Endothelial cell of umbilical vein (primary cell): ENCODE data around the gene SHCBP1L. TPM values are rescaled to one million over a fixed set of nuclear protein-coding genes. Genes with fewer than 3 reads are reported as not detected.

ENCODE experiments used
- BruUV-seq: library from RNA; stranded (reverse); fragments of 400-500 nt; replicated peaks from 2 replicates; lab custom pipeline; 2021; lab: Mats Ljungman, UMichigan
- CTCF ChIA-PET: fragments of 300-600, 350-600 bp; sonication (Branson Sonifier 250); formaldehyde crosslinking; loops from one replicate; lab custom pipeline; 2021; ENCODE audit warnings: antibody characterized with exemption, inconsistent platforms; lab: Charles Lee
- POLR2A ChIA-PET: fragments of 300-600, 350-600 bp; sonication (Branson Sonifier 250); formaldehyde crosslinking; loops from one replicate; lab custom pipeline; 2021; ENCODE audit warnings: antibody characterized with exemption, inconsistent platforms; lab: Charles Lee
- DNase-seq: peaks from one replicate; pipeline ENCODE4 v3.0.0-alpha.2; 2011; ENCODE audit warnings: low read depth, low spot score
- FAIRE-seq: peaks from 2 replicates; lab custom pipeline; 2011; peaks lifted over from hg19 to GRCh38; lab: Jason Lieb, UNC
- H2AFZ ChIP-seq: 2 replicates; pipeline ENCODE4 v1.6.0; 2012; ENCODE audit warnings: low read depth, low read length, control low read depth, inconsistent platforms
- H3K27ac ChIP-seq: 2 replicates; pipeline ENCODE4 v1.5.1; 2011; ENCODE audit warnings: low read depth, mild to moderate bottlenecking, control low read depth, low read length, moderate library complexity; ENCODE audit not compliant: insufficient read depth
- H3K27me3 ChIP-seq, 2 experiments: 2 replicates each; pipeline versions ENCODE4 v1.6.0 to v1.6.1; 2011; ENCODE audit warnings: low read length in 2 of 2, mixed read lengths in 1 of 2; ENCODE audit not compliant: control insufficient read depth in 2 of 2, insufficient read depth in 2 of 2
- H3K36me3 ChIP-seq, 2 experiments: 2 replicates in 1 of 2; 3 replicates in 1 of 2; pipeline ENCODE4 v1.5.1; 2011; ENCODE audit warnings: low read length in 2 of 2, mild to moderate bottlenecking in 1 of 2, moderate library complexity in 1 of 2; ENCODE audit not compliant: control insufficient read depth in 2 of 2, insufficient read depth in 2 of 2; ENCODE audit errors: extremely low read depth in 1 of 2
- H3K4me1 ChIP-seq: 3 replicates; pipeline ENCODE4 v1.5.1; 2011; ENCODE audit warnings: mild to moderate bottlenecking, low read length; ENCODE audit not compliant: control insufficient read depth, insufficient read depth; ENCODE audit errors: extremely low read depth
- H3K4me2 ChIP-seq: 2 replicates; pipeline ENCODE4 v1.6.1; 2011; ENCODE audit warnings: low read length, control low read depth, mixed read lengths; ENCODE audit not compliant: insufficient read depth
- H3K4me3 ChIP-seq, 3 experiments: fragments of 200-600 bp in 1 of 3; sonication (generic), shearing (Covaris generic) in 1 of 3; replicated peaks in 1 of 3; 2 replicates each; pipeline ENCODE4 v1.5.1; 2011 to 2016; ENCODE audit warnings: control low read depth in 3 of 3, low read length in 3 of 3, mild to moderate bottlenecking in 2 of 3, inconsistent platforms in 1 of 3, low read depth in 1 of 3, moderate library complexity in 1 of 3; ENCODE audit not compliant: insufficient read depth in 1 of 3
- H3K79me2 ChIP-seq: 2 replicates; pipeline ENCODE4 v1.6.0; 2012; ENCODE audit warnings: low read length, inconsistent platforms; ENCODE audit not compliant: control insufficient read depth, insufficient read depth
- H3K9ac ChIP-seq: replicated peaks from 2 replicates; pipeline ENCODE3; 2011; ENCODE audit warnings: low read length, control low read depth; ENCODE audit not compliant: insufficient read depth; ENCODE audit errors: extremely low read depth
- H3K9me1 ChIP-seq: replicated peaks from 3 replicates; pipeline ENCODE4 v1.6.0; 2011; ENCODE audit warnings: mild to moderate bottlenecking, low read length; ENCODE audit not compliant: control insufficient read depth, insufficient read depth; ENCODE audit errors: extremely low read depth
- H3K9me3 ChIP-seq: replicated peaks from 2 replicates; pipeline ENCODE4 v1.5.1; 2012; ENCODE audit warnings: low read length, inconsistent platforms; ENCODE audit not compliant: control insufficient read depth, insufficient read depth
- H4K20me1 ChIP-seq: replicated peaks from 2 replicates; pipeline ENCODE3; 2011; ENCODE audit warnings: mild to moderate bottlenecking, low read length; ENCODE audit not compliant: control insufficient read depth, insufficient read depth; ENCODE audit errors: extremely low read depth
- CTCF ChIP-seq, 2 donors: IDR thresholded peaks; 1 replicate in 1 of 2; 2 replicates in 1 of 2; pipeline ENCODE4 v1.5.1; 2011; ENCODE audit warnings: low read length in 2 of 2, mild to moderate bottlenecking in 2 of 2, moderate library complexity in 2 of 2, control low read depth in 1 of 2, inconsistent platforms in 1 of 2, low read depth in 1 of 2; ENCODE audit not compliant: insufficient read depth in 1 of 2; ENCODE audit errors: extremely low read depth in 1 of 2
- EZH2 ChIP-seq: IDR thresholded peaks from 2 replicates; pipeline ENCODE4 v1.6.1; 2012; ENCODE audit warnings: borderline replicate concordance, low read depth, mild to moderate bottlenecking, moderate library complexity, low read length, inconsistent platforms; ENCODE audit not compliant: severe bottlenecking
- FOS ChIP-seq: IDR thresholded peaks from 2 replicates; pipeline ENCODE4 v1.6.1; 2011; ENCODE audit warnings: mild to moderate bottlenecking, low read length, moderate library complexity, borderline replicate concordance; ENCODE audit not compliant: insufficient read depth
- GATA2 ChIP-seq: IDR thresholded peaks from 2 replicates; pipeline ENCODE4 v1.7.0; 2011; ENCODE audit warnings: low read depth, mild to moderate bottlenecking, moderate library complexity, mixed read lengths, low read length; ENCODE audit not compliant: insufficient read length, insufficient read depth
- JUN ChIP-seq: IDR thresholded peaks from 2 replicates; pipeline ENCODE4 v1.6.1; 2011; ENCODE audit warnings: borderline replicate concordance, low read depth; ENCODE audit not compliant: insufficient read length, insufficient read depth
- MAX ChIP-seq: IDR thresholded peaks from 2 replicates; pipeline ENCODE4 v1.6.1; 2011; ENCODE audit not compliant: insufficient read depth, insufficient read length
- MYC ChIP-seq: IDR thresholded peaks from one replicate; pipeline ENCODE4 v1.6.1; 2011; ENCODE audit warnings: mild to moderate bottlenecking, low read depth, low read length
- POLR2A ChIP-seq: IDR thresholded peaks from 2 replicates; pipeline ENCODE4 v1.6.1; 2012; ENCODE audit warnings: low read depth, mild to moderate bottlenecking, control low read depth, low read length
- POLR2AphosphoS5 ChIP-seq: IDR thresholded peaks from 2 replicates; pipeline ENCODE4 v1.6.1; 2012; ENCODE audit warnings: low read depth, mild to moderate bottlenecking, control low read depth, low read length, moderate library complexity; ENCODE audit not compliant: insufficient read depth
- dilution Hi-C: fragments of 300-500 bp; cut with MboI; formaldehyde crosslinking; loops from one replicate; pipeline ENCODE4 v1.15.0; 2019; ENCODE audit warnings: low sequenced_read_pairs; ENCODE audit not compliant: extremely low pct_ligation_motif_present
- intact Hi-C: fragments of 100-400 bp; cut with micrococcal nuclease; formaldehyde crosslinking; loops from one replicate; pipeline ENCODE4 v1.10.0; 2022
- polyA plus RNA-seq, 4 experiments: library from polyadenylated mRNA; depleted of rRNA in 3 of 4; stranded (reverse) in 3 of 4; unstranded in 1 of 4; fragments of >200 nt; gene quantifications; 2 replicates each; pipeline versions ENCODE4 v1.2.1 to v1.2.3, GENCODE V29; 2011 to 2012; ENCODE audit warnings: missing spikeins in 1 of 4
- total RNA-seq: library from RNA; stranded (reverse); gene quantifications from 2 replicates; pipeline ENCODE4 v1.2.3, GENCODE V29; 2021

SHCBP1L gene
- total and polyA plus RNA-seq, 2 donors (not counting 3 experiments of a cell fraction or from before 2014, with no cell fraction given): not detected

GRCh38 chr1:182965096-182965495 lies 12.1 kb upstream of the SHCBP1L start:
- TF ChIP-seq MYC (no peak), GATA2 (no peak), FOS (no peak), MAX (no peak), EZH2 (no peak), JUN (no peak), POLR2AphosphoS5 (no peak), CTCF (IDR thresholded peaks at IDR 0.05; ENCODE audit: extremely low read depth in 1 of 2, insufficient read depth in 1 of 2, low read depth in 1 of 2, low read length in 2 of 2) (no peak), POLR2A (no peak)
- H4K20me1 ChIP-seq: no peaks in the 10 kb centered on the region
- no peak overlapping the region for H3K4me3 ChIP-seq
- ChIA-PET POLR2A (no interaction called here), CTCF (interaction anchor here (0.6 to 2.9 kb wide), 12 partner anchors 10 to 353 kb away, joined by 3 to 10 read pairs (median 4); no protein-coding TSS in a partner anchor)
- intact Hi-C loops: no loop called here
- FAIRE-seq: no peak
- peaks cover 6% of the 10 kb centered on the region for H3K4me1 ChIP-seq
- no peaks in the 10 kb centered on the region for H3K79me2 ChIP-seq
- no peaks in the 10 kb centered on the region for H3K36me3 ChIP-seq
- H3K9me1 ChIP-seq: no peaks in the 10 kb centered on the region
- H3K9ac ChIP-seq: no peak overlapping the region
- H3K27me3 ChIP-seq: no peaks in the 10 kb centered on the region
- no peak overlapping the region for H2AFZ ChIP-seq
- dilution Hi-C loops: no loop called here
- H3K4me2 ChIP-seq: no peak overlapping the region
- no peaks in the 10 kb centered on the region for H3K9me3 ChIP-seq
- H3K27ac ChIP-seq: no peak overlapping the region
- DNase-seq: no peak
- BruUV-seq: no TSS peak
